Activated gamma-delta T cell treated with Interleukin-2 at 50 U/mL for 16 hours (primary cell): ENCODE results near the gene TEX19.

Source experiments
- DNase-seq: peaks from one replicate; pipeline ENCODE4 v3.0.0-alpha.2; 2020

Gene TEX19

DNA sequence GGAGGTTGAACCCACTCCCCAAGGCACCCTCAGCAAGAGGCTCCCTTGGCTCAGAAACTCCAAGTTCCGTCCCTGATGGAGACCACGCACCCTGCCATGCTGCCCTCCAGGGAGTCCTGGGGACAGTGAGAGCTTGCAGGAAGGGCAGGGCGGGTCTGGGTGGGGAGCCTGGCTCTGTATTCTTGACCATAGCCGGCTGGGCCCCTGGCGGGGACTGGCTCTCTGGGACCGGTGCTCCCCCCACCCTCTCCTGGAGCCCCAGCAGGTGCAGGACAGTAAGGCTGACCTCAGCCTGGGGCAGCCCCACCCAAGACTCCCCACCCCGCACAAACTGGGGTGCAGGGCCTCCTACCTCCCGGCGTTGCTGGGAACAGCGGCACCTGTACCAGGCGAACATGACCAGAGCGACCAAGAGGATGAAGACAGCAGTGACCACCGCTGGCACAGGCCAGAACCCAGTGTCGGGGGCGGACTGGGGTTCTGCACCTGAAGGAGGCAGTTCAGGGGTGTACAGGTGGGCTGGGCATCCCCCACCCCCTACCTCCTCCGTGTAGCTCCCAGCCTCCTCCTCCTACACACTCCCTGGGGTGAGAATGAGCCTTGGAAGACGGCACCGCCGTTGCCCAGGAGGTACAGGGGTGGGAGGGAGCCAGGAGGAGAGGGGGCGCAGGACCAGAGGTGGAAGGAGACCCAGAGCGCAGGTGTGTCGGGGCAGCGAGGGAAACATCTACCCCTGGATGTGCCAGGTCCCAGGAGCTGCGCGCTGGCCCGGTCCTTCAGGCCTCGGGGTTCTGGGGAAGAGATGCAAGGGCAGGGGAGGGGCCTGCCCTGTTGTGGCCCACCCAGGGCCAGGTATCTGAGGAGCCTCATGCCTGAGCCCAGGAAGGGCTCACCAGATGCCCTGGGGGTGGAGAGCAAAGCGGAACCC, 36.3 kb upstream of the TEX19 start:
- no peak for DNase-seq

DNA sequence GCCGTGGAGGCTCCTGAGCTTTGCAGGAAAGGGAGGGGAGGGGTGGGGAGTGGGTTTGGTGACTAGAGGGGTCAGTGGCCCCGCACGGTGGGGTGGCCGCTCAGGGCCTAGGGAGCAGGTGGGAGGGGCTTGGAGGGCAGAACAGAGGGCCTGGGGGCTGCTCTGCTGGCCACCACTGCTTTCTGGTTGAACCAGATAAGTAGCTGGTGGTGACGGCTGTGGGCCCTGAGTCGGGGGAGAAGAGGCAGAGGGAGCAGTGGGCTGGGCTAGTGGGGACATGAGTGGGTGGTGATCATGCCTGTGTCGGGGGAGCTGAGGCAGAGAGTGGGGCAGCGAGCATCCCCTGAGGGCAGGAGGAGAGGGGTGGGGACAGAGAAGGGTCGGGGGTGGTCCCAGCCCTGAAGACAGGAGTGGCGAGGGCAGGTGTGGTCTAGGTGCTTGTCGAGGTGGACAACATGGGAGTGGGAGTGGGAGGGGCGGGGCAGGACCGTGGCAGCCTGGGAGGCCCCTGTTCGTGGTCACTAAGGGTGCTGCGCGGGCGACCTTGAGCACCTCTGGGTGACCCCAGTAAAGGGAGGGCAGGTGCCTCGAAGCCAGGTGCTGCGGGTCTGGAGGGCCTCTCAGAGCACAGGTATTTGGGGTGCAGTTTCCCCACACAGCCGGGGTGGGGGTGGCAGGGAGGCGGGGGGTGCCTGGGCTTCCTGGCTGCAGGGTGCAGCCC, 35.4 kb upstream of the TEX19 start:
- DNase-seq, result no peak

DNA sequence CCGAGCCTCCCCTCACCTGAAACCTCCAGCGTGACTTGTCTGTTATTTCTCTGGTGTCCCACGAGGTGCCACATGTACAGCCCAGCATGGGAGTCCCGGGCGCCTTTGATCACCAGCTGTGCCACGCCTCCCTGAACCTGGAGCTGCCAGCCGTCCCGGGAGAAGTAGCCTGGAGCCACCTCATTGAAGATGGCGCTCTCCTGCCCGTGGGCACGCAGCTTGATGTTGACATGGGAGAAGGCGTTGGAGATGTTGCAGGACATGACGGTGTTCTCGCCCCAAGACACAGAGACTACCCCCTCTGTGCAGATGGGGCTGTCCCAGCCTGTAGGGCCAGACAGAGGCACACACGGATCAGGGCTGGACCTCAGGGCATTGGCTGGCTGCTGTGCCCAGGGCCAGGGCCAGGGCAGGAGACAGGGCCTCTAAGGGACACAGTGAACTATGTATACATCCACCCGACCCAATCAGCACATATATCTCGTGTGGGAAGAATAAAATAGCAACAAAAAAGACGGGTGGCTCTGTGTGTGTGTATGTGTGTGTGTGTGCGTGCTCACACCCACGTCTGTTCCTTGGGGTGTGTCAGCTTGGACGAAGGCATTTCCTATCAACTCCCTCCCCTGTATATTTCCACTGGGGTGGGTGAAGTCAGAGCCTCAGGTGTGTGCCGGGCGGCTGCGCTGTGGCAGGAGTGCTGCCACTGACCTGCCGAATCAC, 34.3 kb upstream of the TEX19 start:
- DNase-seq, result no peak

DNA sequence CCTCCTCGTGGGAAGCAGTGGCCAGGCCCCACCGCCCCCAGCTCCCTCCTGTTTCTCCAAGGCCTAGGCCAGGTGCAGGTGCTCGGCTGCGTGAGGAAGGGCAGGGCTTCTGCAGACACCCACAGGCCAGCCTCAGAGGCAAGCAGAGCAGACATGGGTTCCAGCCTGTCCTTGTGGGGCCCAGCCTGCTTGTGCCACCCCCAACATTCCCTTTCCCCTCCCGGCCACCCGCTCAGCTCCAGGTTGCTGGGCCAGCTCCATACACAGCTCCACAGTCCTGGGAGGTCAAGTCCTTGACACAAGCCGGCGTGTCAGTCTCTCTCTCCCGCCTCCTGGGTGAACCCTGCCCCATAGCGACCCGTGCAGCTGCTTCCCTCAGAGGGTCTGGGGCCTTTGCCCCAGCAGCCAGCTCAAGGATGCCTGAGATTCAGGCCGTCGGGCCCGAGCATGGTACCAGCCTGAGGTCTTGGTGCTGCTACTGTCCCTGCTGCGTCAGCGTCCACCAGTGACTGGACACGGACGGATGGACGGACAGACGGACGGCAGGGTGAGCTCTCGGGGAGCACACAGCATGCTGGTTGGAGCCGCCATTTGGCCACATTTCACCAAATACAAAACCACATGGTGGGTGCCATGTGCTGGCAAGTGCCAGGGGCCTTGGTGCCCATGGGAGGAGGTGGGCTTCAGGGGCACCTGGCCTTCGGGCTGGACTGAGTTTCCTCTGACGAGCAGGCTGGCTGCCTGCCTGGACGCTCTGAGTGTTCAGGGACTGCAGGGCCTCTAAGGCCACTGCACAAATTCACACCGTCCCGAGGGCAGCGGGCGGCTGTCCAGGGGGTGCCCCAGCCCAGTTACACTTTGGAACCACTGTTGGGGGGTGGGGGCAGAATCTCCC, 33.5 kb upstream of the TEX19 start:
- no peak for DNase-seq

DNA sequence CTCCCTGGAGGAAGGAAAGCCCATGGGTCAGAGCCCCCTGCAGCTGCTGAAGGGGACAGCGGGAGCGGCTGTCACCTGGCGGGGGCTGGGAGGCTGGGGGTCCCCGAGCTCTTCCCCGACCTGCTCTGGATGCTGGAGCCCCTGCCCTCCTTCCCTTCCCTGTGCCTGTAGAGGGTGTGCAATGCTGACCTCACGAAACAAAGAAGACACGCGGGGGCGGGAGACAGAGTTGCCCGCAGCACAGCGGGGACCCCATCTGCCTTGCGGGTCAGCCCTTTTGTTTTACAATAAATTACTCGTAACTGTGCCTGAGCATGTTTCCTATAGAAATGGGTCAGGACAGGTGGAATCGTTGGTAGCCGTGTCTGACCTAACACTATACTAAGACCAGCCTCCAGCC, 31.8 kb upstream of the TEX19 start:
- no peak for DNase-seq

DNA sequence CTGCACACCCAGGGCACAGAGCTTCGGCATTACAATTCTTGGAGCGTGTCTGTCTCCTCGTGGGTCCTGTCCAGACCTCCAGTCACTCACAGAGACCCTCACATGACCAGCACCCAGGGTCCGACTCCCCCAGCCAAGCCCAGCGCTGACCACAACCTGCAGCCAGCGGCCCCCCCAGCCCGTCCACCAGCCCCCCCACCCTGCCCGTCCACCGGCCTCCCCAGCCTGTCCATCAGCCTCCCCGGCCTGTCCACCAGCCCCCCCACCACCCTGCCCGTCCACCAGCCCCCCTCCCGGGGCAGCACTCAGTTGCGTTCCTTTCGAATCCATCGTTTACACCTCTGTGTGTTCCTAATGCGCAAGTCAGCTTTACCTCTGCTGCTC, 31.3 kb upstream of the TEX19 start:
- no peak for DNase-seq

DNA sequence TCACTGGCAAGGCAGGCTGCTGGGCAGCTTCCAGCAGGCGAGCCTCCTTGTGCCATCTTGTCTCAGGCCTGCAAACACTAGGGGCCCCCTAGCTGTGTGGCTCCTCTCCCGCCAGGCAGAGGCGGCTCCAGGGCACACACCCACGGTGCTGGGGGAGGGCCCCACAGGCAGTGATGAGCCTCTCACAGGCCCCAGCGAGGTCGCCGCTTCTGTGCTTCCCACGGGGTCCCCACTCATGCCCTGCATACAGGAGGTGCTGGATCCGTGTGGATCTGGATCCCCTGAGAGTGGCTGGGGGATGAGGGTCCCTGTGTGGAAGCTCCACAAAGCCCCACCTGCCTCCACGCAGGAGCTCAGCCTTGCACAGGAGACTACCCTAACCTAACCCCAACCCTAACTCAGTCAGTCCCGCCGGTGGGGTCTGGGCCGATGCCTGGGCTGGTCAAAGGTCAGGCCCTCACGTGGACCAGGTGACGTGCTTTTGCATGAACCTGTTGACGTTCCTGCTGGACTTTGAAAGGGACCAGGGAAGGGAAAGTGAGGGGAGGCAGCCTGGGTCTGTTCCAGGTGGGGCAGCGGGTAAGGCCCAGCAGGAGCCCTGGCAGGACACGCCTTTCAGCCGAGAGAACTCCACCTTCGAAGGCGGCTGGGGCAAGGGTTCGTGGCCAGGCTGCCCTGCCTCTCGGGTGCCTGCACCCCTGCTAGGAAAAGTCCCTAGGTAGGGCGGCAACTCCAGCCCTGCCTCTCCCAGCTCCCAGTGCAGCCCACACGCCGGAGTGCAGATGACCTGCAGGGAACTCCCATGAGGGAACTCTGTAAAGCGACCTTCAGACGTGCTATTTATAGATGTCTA, 30.7 kb upstream of the TEX19 start:
- DNase-seq, result no peak

DNA sequence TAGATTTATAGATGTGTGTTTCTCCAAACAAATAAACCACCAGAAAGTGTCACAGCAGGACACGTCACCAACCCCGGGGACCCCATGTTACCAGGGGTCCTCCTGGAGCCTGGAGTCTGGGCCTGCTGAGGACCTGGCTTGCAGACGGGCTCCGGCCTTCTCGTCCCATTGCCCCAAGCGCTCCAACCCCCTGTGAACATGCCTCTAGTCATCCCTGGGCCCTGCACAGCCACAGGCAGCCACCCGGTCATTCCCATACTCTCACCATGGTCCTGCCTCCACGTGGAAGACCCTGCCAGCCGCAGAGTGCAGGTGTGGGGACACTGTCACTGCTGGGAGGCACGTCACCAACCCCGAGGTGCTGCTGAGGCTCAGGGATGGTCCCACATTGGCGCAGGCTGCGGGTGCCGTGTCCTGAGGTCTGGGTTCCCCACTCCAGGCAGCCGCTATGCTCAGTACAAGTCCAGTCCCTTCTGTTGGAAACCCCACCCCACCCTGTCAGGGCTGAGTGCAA, 30.0 kb upstream of the TEX19 start:
- no peak for DNase-seq

DNA sequence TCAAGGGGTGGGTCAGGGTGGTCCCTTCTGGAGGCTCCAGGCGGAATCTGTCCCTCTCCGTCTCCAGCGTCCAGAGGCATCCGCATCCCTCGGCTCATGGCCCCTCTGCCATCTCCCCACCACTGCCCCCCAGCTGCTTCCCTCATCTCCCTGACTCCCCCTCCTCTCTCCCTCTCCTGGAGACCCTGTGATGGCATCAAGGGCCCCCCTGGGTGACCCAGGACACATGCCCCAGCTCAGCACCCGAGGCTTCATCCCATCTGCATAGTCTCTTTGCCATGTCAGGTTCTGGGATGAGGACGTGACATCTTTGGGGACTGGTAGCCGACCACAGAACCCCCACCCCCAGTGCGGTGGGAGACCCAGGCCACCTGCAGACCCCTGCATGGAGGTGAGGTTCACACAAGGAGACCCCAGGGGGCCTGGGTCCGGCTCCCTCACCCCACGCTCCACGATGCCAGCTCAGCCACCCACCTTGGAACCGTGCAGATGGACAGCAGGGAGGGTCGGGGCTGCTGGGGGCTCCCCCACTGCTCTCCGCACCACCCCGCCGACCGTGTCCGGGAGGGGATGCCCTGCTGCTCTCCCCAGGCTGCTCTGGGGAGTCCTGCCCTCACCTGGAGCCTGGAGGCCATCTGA, 29.2 kb upstream of the TEX19 start:
- DNase-seq, result no peak

DNA sequence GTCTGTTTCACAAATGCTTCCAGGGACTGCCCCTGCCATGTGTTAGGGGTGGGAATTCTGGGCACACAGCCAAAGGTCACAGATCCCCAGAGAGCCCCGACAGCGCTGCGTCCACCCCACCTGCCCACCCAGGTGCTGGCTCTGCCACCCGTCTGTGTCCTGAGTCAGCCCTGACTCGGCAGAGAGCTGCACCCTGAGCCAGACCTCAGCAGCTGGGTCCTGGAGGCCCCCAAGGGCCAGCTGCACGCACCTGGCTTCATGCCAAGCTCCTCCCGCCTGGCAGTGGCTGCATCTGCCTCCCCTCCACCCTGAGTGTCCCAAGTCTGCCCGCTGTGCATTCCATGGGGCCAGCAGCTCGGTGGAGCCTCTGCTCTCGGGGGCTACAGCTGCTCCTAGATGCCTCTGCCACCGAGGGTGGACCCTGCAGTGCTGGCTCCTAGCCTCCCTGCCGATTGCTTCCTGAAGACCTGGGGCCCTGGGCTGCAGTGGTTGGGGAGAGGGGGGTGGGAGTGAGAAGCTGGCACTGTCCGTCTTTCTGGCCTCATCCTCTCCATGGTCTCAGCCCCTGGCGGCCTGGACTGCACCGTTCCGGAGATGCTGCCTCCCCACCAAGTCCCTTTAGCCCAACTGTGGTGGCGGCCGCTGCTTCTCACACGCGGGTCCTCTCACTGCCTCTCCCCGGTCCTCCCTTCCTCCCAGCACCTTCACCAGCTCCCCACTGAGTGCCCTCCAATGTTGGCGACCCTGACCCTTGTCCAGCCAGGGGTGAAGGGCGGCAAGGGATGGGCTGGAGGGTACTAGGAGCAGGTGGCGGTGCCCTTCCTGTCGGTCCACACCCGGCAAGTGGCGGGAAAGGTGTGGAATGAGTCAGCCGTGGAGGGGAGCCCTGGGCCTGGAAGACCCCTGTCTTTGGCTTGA, 28.5 kb upstream of the TEX19 start:
- DNase-seq, result no peak

DNA sequence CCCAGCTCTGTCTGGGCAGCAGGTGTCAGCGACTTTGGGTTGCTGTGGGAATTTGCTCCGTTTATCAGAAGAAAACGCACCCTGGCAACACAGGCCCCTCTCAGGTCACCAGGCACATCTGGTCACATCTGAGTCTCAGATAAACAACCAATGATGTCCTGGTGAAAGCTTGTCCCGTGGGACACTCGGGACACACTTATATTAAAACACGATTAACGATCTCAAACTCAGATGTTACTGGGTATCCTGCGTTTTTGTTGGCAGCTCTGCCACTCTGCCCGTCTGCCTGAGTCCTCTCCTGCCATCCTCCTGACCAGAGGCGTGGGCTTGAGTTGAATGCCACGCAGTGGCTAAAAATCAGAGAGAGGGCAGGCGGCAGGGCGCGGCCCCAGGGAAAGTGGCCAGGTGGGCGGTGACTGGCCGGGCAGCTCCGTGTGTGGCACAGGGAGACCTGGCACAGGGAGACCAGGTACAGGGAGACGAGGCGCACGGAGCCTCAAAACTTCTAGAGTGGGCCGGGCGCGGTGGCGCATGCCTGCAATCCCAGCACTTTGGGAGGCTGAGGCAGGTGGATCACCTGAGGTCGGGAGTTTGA, 27.6 kb upstream of the TEX19 start:
- DNase-seq, result no peak

DNA sequence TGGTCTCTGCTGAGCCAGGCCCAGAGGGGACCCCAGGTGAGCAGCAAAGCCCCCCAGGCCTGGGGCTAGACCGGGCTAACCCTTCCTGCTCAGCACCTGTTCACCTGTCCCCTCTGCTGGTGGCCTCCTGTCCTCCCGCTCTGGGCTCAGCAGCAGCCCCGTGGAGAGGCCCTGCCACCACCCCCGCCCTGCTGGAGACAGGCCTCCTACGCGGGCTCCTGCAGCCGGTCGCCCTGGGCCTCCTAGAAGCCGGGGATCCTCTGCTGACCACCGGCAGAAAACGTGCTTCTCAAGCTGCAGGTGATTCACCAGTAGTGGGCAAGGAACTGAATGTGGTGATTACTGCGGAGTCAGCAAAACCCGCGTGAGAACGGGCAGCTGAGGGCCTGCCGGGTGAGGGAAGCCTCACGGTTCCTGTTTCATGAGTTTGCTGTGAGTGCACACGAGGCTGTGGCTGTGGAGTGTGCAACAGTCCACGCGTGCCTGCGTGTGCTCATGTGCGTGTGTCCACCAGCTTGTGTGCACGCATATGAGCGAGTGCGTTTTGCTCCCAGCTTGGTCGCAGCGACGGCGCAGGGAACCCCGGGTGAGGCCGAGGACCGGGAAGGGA, 26.3 kb upstream of the TEX19 start:
- DNase-seq, result no peak

DNA sequence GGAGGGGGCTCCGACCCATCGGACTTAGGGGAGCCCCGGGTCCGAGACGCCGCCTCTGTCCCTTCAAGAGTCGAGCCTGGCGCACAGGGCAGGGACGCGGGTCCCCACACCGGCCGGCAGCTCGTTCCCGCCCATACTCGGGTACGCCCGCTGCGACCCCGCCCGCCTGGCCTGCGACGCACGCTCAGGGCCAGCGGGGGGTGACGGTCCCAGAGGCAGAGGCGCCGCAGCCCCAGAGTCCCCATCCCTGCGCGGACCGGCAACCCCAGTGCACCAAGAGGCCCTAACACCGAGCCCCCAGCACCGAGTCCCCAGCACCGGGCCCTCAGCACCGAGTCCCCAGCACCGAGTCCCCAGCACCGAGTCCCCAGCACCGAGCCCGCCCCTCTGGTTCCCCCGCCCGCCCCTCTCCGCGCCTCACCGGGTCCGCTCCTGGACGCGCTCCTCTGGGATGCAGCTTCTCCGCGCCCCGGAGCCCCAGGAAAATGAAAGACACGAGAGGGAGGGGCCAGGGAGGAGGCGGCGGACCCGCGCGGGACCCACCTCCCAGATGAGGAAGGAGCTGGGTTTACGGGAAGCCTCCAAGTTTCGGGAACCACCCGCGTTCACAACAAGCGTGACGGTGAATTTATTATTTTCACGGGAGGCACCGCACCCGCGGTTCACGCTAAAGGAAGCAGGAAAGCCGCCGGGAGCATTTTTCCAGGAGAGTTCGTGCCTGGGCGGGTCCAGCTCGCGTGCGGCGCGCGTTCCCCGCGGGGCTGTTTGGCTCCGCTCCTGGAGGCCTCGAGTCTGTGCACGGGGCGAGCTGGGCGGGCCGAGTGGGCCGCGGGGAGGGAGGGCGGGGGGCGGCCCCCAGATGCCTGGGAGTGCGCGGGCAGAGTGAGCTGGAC, 25.5 kb upstream of the TEX19 start, which contains the start of gene SECTM1:
Gene SECTM1 (minus strand): TSS at position 488 of the 893 bp plus-strand sequence. CDS start 6,526 bp downstream, outside the sequence.
- no peak for DNase-seq

DNA sequence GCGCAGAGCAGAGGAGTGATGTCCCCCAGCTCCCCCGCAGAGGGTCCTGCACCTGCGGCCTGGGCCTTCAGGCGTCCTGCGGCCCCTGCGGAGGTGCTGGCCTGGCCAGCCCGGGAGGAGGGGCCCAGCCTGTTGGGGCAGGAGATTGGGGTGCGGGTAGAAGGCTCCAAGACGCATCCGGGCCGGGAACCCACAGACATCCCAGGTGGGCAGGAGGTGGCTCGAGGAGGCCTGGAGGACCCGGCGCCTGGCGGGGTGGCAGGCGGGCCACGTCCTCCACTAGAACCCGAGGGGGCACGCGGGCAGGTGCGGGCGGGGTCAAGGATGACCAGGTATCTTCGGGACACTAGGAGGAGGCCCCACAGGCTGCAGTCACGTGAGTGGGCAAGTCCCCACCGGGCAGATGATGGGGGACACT, 24.8 kb upstream of the TEX19 start:
- DNase-seq, result no peak

DNA sequence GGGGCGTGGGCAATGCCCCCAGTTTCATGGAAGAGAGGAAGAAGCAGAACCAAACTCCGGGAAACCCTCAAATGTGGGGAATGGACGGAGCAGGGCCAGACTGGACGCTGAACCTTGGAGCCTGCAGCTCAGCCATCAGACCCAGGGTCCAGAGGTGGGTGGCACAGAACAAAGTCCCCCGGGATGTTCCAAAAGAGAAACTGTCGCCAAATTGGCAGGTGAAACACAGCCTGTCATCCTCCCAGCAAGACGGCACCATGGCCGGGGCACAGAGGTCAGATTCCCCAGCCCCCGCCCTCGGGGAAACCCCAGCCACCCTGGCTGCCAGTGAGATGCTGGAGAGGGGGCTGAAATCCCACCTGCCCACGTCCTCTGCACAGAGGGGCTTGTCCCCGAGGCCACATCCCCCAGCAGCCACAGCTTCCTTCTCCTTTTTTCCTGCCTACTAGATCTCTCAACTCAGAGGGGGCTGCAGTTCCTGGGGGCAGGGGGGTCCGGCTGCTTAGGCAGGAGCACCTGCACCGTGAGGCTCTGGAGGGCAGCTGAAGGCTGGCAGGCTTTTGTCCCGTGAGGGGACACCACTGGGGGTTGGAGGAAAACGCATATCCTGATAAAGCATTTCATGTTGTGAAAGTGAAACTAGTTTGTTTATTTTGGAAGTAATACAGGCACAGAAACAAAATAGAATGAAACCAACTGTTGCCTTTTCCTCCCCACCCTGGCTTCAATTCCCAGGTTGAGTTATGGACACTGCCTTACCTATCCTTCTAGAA, 24.2 kb upstream of the TEX19 start:
- DNase-seq, result no peak

DNA sequence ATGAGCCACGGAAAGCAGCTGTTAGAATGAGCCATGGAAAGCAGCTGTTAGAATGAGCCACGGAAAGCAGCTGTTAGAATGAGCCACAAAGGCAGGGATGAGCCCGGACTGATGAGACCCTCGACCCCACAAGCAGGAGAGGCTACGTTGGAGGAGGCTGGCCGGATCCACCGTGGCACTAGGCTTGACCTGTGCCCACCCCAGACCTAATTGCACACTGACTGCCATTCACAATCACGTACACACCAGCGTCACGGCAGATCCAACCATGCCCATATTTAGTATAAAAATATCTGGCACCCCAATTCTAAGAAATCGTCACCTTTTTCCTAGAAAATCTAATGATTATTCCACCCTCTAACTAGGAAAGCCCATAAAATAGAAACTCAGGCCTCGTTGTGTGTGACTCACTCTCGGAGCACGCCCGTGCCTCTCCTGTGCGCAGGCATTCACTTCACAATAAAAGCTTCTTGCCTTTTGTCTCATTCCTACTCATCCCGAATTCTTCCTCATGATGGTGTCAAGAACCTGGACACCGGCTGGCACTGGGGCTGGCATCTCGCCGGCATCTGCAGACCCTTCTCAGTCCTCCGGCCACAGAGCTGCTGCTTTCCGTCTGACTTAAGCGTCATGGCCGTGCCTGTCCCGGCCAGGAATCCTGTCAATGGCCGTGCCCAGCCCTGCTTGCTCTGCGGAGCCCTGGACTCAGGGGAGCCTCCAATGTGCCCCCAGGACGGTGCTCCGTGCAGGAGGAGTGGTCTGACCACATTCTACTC, 20.0 kb upstream of the TEX19 start:
- no peak for DNase-seq
